GM21529 (cell line): Measurements from ENCODE around the gene PIM3.

ENCODE experiments used
- ATAC-seq: cut with Tn5 transposase; IDR thresholded peaks from one replicate; pipeline ENCODE4 v1.9.1; 2021; ENCODE audit not compliant: unreplicated experiment

Gene PIM3

GRCh38 chr22:49954991-49955580, 5.5 kb upstream of the PIM3 start:
- no peak for ATAC-seq

- no peak for ATAC-seq
These were observed 4.8 kb upstream of the PIM3 start for GRCh38 chr22:49955581-49956417.

- ATAC-seq = no peak
These were observed 4.2 kb upstream of the PIM3 start for GRCh38 chr22:49956418-49956770.

- ATAC-seq = no peak
These were observed 3.4 kb upstream of the PIM3 start for GRCh38 chr22:49956914-49957825.

DNA sequence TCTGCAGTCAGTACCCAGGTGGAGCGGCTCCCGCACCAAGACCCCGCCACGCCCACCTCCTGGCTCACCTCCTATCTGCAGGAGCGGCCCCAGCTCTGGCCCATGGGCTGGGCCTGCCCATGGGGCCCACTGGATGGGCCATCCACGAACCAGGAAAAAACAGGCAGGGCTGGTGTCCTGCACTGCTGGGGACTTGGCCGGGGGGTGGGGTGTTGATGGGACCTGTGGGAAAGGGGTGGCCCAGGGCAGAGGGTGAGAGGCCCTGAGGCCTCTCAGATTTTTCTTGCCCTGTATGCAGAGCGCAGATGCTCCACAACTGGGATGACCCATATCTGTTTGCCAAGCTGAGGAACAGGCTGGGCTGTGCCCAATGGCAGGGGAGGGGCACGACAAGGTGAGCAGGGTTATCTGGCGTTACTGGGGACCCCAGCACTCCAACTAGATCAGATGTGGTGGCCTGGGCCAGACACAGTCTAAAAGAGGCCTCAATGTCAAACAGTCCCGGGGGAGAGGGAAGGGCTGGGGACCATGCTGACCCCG, 2.7 kb upstream of the PIM3 start:
- ATAC-seq = no peak

GRCh38 chr22:49958366-49958921, 2.1 kb upstream of the PIM3 start:
- ATAC-seq = no peak

GRCh38 chr22:49958931-49959781, 1.4 kb upstream of the PIM3 start:
- ATAC-seq = no peak

DNA sequence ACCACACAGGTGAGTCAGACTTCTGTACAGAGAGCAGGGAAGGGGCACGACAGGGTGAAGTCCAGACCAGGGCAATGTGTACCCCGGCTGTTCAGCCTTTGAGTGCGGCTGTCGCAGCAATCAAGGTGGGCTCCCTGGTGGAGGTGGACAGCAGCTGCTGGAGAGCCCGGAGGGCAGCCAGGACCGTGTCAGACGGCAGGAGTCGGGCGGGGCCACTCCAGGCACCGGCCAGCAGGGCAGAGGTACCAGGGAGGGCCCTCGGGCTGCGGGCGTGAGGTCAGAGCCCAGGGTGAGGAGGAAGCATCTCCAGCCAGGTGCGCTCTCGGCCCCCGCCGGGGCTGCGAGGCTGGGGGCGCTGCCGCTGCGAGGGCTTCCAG, 802 bp upstream of the PIM3 start:
- ATAC-seq = peak; percentile 6

DNA sequence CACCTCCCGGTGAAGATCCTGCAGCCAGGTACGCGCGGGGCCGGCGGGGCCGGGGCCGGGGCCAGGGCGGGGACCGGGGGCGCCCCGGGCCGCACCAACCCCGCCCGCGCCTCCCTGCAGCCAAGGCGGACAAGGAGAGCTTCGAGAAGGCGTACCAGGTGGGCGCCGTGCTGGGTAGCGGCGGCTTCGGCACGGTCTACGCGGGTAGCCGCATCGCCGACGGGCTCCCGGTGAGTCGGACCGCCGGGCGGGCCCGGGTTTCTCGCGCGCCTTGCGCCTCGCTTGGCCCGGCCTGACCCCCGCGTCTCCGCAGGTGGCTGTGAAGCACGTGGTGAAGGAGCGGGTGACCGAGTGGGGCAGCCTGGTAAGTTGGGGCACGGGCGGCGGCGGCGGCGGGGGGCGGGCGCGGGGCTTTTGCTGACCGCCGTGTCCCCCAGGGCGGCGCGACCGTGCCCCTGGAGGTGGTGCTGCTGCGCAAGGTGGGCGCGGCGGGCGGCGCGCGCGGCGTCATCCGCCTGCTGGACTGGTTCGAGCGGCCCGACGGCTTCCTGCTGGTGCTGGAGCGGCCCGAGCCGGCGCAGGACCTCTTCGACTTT, 531 bp downstream of the PIM3 start:
- ATAC-seq = no peak

DNA sequence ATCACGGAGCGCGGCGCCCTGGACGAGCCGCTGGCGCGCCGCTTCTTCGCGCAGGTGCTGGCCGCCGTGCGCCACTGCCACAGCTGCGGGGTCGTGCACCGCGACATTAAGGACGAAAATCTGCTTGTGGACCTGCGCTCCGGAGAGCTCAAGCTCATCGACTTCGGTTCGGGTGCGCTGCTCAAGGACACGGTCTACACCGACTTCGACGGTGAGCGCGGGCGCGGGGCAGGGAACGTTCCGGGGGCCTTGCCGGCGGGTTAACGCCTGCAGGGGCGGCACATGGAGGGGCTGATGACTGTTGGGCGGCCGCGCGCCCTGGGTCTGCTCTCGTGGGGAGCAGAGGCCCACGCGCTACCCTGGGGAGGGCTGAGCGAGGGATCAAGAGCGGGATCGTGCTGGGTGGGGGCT, 1.0 kb downstream of the PIM3 start:
- no peak for ATAC-seq

- no peak for ATAC-seq
These were observed 1.6 kb downstream of the PIM3 start for GRCh38 chr22:49962012-49962750.

DNA sequence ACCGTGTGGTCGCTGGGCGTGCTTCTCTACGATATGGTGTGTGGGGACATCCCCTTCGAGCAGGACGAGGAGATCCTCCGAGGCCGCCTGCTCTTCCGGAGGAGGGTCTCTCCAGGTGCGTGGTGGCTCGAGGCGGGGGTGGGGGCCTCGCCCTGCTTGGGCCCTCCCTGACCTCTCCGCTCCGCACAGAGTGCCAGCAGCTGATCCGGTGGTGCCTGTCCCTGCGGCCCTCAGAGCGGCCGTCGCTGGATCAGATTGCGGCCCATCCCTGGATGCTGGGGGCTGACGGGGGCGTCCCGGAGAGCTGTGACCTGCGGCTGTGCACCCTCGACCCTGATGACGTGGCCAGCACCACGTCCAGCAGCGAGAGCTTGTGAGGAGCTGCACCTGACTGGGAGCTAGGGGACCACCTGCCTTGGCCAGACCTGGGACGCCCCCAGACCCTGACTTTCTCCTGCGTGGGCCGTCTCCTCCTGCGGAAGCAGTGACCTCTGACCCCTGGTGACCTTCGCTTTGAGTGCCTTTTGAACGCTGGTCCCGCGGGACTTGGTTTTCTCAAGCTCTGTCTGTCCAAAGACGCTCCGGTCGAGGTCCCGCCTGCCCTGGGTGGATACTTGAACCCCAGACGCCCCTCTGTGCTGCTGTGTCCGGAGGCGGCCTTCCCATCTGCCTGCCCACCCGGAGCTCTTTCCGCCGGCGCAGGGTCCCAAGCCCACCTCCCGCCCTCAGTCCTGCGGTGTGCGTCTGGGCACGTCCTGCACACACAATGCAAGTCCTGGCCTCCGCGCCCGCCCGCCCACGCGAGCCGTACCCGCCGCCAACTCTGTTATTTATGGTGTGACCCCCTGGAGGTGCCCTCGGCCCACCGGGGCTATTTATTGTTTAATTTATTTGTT, 2.4 kb downstream of the PIM3 start:
- ATAC-seq = no peak

GRCh38 chr22:49963647-49964026, 3.1 kb downstream of the PIM3 start:
- no peak for ATAC-seq

- ATAC-seq = no peak
These were observed 3.8 kb downstream of the PIM3 start for GRCh38 chr22:49964136-49965090.

GRCh38 chr22:49965091-49966040, 4.8 kb downstream of the PIM3 start:
- no peak for ATAC-seq
